GM21528 (cell line): ENCODE data around the gene PTTG1IP.
"Not testable (repeated sequence)": the region's sequence is repeated elsewhere in the genome, so short reads cannot be mapped to it uniquely, and the experiment has no call there.

Source experiments
- ATAC-seq: cut with Tn5 transposase; IDR thresholded peaks from one replicate; pipeline ENCODE4 v1.9.1; 2021; ENCODE audit warnings: mild to moderate bottlenecking, moderate library complexity; ENCODE audit not compliant: unreplicated experiment, low FRiP score

PTTG1IP gene, protein sequence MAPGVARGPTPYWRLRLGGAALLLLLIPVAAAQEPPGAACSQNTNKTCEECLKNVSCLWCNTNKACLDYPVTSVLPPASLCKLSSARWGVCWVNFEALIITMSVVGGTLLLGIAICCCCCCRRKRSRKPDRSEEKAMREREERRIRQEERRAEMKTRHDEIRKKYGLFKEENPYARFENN

GRCh38 chr21:44873356-44874239 is at the start of gene PTTG1IP:
Gene PTTG1IP, minus strand, starts transcription at chr21:44873690. Its CDS starts 74 bp downstream, at chr21:44873616.
- peak; percentile 71 for ATAC-seq

GRCh38 chr21:44921928-44922327 is 48.4 kb upstream of the PTTG1IP start:
- ATAC-seq: no peak

DNA sequence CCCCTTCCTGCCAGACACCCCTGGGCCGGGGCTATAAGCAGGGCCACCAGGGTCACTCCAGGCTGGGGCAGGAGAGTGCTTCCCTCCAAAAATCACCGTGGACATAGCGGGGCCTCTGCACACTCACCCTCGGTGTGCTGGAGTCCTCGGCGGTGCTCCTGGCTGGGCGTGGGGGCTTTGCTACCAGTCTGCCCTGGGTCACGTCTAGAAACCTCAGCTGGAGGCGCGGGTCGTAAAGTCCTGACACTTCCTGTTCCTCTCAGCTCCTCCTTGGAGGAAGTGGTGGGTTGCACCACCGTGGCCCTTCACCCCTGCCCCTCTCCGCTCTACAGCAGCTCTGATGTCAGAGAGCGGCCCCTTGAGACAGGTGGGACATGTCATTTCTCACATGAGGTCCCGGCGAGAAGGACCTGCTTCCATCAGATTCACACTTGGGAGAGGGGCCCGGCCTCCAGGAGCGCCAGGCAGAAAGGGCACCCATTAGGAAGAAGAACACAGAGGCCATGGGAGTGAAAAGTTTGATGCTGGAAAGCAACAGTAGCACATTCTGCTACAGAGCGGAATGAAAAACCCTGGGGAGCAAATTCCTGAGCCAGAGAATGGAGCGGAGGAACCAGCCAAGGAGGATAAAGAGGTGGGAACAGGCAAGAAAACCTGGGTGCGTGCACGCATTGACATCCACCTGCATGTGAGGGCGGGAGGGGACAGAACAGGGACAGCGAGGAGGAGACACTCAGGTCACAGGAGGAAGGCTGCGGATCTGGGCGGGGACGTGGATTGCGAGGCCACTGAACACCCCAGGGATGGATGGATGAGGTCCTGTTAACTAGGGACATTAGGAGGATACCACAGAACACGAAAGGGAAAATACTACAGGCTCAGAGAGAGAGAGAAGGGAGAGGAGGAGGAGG is 47.5 kb upstream of the PTTG1IP start, which contains the start of gene ITGB2:
Gene ITGB2, minus strand, starts transcription at position 206 of the 911 bp plus-strand sequence. CDS start 10,117 bp downstream, outside the sequence.
- peak; percentile 60 for ATAC-seq

GRCh38 chr21:44919913-44920693 is 46.6 kb upstream of the PTTG1IP start:
- ATAC-seq: peak; percentile 11

- ATAC-seq: no peak
Observed at GRCh38 chr21:44919111-44919912, 45.8 kb upstream of the PTTG1IP start.

DNA sequence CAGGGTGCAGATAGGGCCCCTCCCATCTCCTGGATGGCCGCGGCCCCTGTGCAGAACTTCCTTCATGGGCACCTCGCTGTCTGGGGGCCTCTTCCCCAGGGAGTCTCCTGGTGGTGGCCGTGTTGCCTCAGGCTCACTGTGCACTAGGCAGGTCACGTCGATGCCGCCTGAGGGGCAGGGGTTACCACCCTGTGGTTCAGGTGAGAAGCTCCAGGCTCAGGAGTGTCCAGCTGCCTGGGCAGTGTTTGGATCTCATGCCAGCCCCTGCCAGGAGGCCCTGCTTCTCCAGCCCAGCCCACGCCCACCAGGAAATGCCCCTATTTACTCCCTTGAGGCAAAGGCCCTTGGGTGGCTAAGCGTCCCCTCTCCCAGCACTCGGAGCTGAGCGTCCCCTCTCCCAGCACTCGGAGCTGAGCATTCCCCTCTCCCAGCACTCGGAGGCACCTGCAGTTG is 45.1 kb upstream of the PTTG1IP start:
- ATAC-seq: no peak

GRCh38 chr21:44918107-44918470 is 44.6 kb upstream of the PTTG1IP start:
- no peak for ATAC-seq

- ATAC-seq: no peak
Observed at GRCh38 chr21:44917446-44918106, 44.1 kb upstream of the PTTG1IP start.

DNA sequence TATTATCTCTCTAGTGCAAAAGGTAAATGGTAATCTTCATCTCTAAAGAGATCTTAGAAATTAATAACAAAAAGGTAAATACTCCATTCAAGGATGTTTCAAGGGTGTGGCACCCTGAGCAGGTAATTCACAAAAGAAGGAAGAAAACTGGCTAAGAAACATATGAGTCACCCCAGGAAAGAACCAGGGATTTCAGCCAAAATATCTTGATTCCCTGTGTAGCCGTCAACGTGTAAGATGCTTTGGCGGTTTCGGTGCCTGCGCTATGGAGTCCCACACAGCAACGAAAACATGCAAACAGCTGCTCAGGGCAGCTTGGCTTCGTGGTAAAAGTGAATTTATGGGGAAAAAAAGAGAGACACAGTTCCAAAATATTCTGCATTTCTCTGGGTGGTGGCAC is 43.5 kb upstream of the PTTG1IP start:
- ATAC-seq: no peak

- ATAC-seq: no peak
Observed at GRCh38 chr21:44914176-44914874, 40.8 kb upstream of the PTTG1IP start.

DNA sequence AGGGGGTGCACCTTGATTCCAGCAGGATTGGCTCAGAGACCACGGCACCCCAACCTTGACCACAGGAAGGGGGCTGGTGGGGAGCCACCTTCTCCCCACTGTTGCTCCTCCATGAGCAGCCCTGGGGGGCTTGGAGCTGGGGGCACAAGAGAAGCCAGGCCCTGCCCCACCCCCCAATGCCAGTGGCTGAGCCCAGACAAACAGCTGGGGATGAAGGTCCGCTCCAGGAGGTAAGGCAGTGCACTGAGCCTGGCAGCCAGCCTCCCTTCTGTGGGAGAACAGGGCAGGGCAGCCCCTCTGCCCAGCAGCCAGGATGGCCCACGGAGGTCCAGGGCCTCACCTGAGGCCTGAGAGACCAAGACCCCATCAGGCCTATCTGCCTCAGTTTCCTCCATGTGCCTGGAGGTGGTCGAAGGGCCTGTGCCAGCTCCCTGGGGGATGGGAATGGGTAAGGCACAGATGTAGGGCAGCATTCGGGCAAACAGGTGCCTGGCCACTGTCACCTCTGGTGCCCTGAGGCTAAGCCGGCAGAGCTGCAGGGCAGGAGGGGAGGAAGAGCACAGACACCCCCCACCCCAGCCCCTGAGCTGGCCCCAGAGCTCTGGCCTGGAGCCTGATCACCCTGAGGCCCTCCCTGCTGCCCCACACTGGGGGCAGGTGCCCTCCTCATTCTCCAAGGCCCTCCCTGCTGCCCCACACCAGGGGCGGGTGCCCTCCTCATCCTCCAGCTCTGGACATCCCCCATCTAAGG is 40.1 kb upstream of the PTTG1IP start:
- no peak for ATAC-seq

GRCh38 chr21:44912506-44913412 is 39.3 kb upstream of the PTTG1IP start:
- not testable (repeated sequence) for ATAC-seq

- no peak for ATAC-seq
Observed at GRCh38 chr21:44912158-44912473, 38.6 kb upstream of the PTTG1IP start.

DNA sequence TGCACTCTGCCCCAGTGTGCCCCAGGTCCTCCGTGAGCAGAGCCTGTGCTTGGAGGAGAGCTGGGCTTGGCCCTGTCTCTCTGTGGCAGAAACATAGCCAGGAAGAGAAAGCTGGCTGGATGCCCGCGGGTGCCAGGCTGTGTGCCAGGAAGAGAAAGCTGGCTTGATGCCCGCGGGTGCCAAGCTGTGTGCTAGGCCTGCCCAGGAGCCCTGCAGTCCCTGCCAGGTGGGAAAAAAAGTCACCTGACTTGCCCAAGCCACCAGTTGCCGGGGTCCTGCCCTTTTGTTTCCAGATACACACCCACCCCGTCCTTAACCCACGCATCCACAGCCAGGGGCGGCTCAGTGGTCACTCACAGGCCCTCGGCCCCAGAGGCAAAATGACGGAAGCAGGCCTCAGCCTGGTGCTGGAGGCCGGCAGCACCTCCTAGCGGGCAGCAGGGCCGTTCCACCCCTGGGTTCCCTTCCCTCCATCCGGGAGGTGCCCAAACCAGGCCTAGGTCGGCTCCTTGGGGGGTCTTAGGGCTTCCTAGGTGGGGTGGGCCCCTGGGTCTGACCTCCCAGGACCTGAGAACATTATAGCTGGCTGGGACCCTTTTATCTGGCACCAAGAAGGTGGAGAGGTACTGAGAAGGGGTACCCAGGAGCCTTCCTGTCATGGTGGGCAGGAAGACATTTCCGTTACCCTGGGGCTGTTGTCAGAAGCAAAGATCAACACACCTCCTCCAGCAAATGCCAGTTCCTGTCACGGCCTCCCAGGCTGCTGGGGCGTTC is 38.1 kb upstream of the PTTG1IP start:
- ATAC-seq: no peak

DNA sequence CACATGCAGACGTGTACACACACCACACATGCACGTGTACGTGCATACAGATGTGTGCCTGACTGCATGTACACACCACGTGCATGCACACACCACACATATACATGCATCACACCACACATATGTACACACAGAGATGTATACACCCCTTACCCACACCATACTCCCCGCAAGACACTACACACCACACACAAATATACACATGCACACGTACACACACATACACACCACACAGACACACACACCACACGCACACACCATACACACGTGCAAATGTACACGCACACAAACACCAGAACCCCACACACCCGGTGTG is 37.5 kb upstream of the PTTG1IP start:
- no peak for ATAC-seq
